ENCODE measurements around the gene FBN1. TPM values are rescaled to one million over a fixed set of nuclear protein-coding genes. Genes with fewer than 3 reads are reported as not detected.

The FBN1 gene
- total and polyA plus RNA-seq, 8 donors, result 4.7 to 384 (median 42.6) TPM

- H3K27me3 ChIP-seq, result no peaks in the 10 kb centered on the region
Measured at GRCh38 chr15:48590723-48591122, 54.8 kb downstream of the FBN1 start.

DNA sequence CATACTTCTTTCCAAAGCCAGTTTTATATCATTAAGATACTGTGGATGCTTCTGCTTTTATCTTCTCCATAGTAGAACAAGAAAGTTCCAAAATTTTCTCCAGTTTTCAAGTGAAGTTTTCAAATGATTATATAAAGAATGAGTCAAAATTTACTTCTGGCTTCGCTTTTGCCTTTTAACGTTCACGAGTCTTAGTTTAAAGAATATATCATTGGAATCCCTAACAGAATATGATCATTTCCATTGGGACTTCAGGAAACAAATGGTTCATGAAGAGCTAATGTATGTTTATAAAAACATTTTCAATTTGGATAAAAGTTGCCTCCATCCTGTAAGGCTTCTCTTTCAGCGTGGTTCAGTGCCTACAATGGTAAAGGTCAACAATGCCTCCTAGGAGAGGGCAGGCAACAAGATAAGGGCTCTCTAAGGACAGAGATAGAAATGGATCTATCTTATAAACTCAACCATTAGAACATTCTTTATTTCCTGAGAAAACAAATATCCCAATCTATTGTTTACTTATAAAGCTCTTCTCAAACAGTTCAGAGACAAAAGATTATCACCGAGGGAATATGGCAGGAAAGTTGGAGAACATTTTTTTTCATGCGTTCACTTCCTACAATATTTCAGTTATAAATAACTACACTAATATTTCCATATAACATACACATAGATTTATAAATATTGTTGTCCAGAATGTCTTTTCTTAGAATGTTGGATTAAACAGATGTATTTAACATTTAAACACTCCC, 60.5 kb downstream of the FBN1 start:
- no peak overlapping the region for H3K4me3 ChIP-seq
- intact Hi-C loops (cut with DNase I; ENCODE audit: low total_unique reads), result no loop called here
- TF ChIP-seq EP300 (IDR thresholded peaks at IDR 0.05) (no peak), POLR2AphosphoS5 (IDR thresholded peaks at IDR 0.05) (no peak), POLR2A (IDR thresholded peaks at IDR 0.05) (no peak)
- TF ChIP-seq, protein P1, sequence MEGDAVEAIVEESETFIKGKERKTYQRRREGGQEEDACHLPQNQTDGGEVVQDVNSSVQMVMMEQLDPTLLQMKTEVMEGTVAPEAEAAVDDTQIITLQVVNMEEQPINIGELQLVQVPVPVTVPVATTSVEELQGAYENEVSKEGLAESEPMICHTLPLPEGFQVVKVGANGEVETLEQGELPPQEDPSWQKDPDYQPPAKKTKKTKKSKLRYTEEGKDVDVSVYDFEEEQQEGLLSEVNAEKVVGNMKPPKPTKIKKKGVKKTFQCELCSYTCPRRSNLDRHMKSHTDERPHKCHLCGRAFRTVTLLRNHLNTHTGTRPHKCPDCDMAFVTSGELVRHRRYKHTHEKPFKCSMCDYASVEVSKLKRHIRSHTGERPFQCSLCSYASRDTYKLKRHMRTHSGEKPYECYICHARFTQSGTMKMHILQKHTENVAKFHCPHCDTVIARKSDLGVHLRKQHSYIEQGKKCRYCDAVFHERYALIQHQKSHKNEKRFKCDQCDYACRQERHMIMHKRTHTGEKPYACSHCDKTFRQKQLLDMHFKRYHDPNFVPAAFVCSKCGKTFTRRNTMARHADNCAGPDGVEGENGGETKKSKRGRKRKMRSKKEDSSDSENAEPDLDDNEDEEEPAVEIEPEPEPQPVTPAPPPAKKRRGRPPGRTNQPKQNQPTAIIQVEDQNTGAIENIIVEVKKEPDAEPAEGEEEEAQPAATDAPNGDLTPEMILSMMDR (IDR thresholded peaks at IDR 0.05), result no peak
- no peaks in the 10 kb centered on the region for H3K36me3 ChIP-seq
- peaks cover 0 to 8% (median 2%) of the 10 kb centered on the region in 4 donors for H3K4me1 ChIP-seq
- 82 to 86% (median 83%) methylated on average over 6 of the region's 6 CpGs for WGBS, 5 donors
- DNase-seq, result no peak
- H3K27ac ChIP-seq, result no peak overlapping the region
- no peaks in the 10 kb centered on the region for H3K9me3 ChIP-seq
- no peaks in the 10 kb centered on the region for H3K27me3 ChIP-seq

More at GRCh38 chr15:48590723-48591122, 54.8 kb downstream of the FBN1 start:
- Histone ChIP-seq H3K4me1 (peaks cover 0 to 27% (median 9%) of the 10 kb centered on the region in 4 donors), H3K27ac (no peak overlapping the region), H3K36me3 (peaks cover 0 to 4% (median under 1%) of the 10 kb centered on the region in 4 donors), H3K4me3 (no peak overlapping the region), H3K9me3 (no peaks in the 10 kb centered on the region)
- DNase-seq, result peak in 1 of 2 donors; percentile 52
- 4 to 10% (median 6%) methylated on average over 1 of the region's 1 CpG for WGBS, 5 donors
- TF ChIP-seq POLR2A (IDR thresholded peaks at IDR 0.05) (no peak), POLR2AphosphoS5 (IDR thresholded peaks at IDR 0.05) (no peak), EP300 (IDR thresholded peaks at IDR 0.05) (no peak)
- TF ChIP-seq, protein P1 (IDR thresholded peaks at IDR 0.05), result no peak
- intact Hi-C loops (cut with DNase I; ENCODE audit: low total_unique reads), result no loop called here

DNA sequence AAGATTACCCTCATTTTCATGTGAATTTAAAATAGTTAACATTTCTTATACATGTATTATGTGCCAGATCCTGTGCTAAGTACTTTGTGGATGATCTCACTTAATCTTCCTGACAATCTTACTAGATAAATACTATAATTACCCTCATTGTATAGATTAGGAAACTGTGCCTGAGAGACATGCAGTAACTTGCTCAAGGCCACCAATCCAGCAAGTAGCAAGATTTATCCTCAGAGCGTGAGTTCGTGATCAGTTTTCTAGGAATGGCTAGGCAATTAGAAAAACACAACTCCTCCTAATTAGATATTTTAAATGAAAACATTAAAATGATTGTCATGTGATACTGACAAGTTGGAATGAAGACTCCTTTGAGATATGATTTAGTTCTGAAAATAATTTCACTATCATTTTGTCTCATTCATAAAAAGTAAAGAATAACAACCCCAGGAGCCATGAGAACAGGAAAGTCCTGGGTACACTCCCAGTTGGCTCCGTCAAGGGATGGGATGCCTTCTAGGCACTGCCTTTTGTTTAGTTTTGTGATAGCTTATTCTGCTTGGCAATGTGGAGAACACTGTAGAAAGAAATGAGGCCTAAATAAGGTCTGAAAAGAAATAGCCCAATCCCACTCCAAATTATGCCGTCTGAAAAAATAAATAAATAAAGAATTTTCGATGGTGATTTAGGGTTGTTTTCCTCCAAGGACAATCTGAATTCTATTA, 61.3 kb downstream of the FBN1 start:
- WGBS, 5 donors, result 74 to 93% (median 89%) methylated on average over 5 of the region's 5 CpGs
- Histone ChIP-seq H3K27me3 (no peaks in the 10 kb centered on the region), H3K27ac (no peak overlapping the region), H3K4me3 (no peak overlapping the region), H3K9me3 (no peaks in the 10 kb centered on the region), H3K36me3 (no peaks in the 10 kb centered on the region), H3K4me1 (peaks cover 0 to 11% (median 4%) of the 10 kb centered on the region in 4 donors)
- intact Hi-C loops (cut with DNase I; ENCODE audit: low total_unique reads), result no loop called here
- no peak for DNase-seq
- no peak for TF ChIP-seq EP300 (IDR thresholded peaks at IDR 0.05)
- TF ChIP-seq POLR2AphosphoS5 (IDR thresholded peaks at IDR 0.05), result no peak
- TF ChIP-seq POLR2A (IDR thresholded peaks at IDR 0.05), result no peak
- TF ChIP-seq, protein P1 (IDR thresholded peaks at IDR 0.05), result no peak

DNA sequence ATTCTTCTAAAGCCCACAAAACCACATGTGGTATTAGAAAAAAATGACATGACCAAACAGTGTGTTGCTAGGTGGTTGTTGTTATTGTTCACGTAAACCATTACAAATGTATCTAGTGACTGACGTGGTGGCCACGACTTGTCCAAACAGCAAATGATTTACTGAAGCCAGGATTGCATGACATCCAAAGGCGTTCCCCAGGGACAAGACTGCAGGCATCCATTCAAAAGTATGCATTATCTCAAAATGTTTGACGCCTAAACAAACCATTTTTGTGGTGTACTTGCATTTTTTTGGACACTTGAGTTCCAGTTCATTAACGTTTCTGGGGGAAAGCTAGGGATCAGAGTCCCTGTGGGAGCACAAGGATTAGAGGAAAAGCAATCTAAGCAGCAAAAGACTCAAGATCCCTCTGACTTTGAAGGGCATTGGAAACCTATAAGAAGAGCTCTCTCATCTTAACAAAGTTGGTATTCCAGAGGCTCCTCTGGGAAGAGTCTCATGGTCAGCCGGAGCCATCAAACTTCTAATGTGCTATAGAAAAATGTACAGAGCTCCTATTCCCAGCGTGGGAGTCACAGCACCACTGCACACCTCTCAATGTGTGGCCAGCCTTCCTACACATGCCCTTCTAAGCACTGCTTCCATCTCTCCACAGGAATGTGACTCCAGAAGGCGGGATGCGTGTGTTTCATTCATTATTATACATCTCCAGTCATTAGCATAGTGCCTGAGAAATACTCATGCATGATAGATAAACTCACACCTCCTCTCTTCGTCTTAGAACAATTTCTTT, 62.9 kb downstream of the FBN1 start:
- TF ChIP-seq, protein P1 (IDR thresholded peaks at IDR 0.05), result no peak
- TF ChIP-seq EP300 (IDR thresholded peaks at IDR 0.05), result no peak
- TF ChIP-seq POLR2A (IDR thresholded peaks at IDR 0.05), result no peak
- no peak for TF ChIP-seq POLR2AphosphoS5 (IDR thresholded peaks at IDR 0.05)
- Histone ChIP-seq H3K9me3 (no peaks in the 10 kb centered on the region), H3K4me3 (no peak overlapping the region), H3K27me3 (no peaks in the 10 kb centered on the region), H3K36me3 (no peaks in the 10 kb centered on the region), H3K27ac (no peak overlapping the region), H3K4me1 (peaks cover 0 to 15% (median 6%) of the 10 kb centered on the region in 4 donors)
- 67 to 73% (median 69%) methylated on average over 11 of the region's 11 CpGs for WGBS, 5 donors
- peak in 1 of 2 donors; percentile 54 for DNase-seq
- intact Hi-C loops (cut with DNase I; ENCODE audit: low total_unique reads), result no loop called here
